K562 (cell line): ENCODE results near the gene CHAD. TPM values are rescaled to one million over a fixed set of nuclear protein-coding genes. Genes with fewer than 3 reads are reported as not detected.

Source experiments
- ATAC-seq: fragments of 200-7000 bp; cut with Tn5 transposase; 3 replicates; pipeline ENCODE4 v1.9.1; 2020; ENCODE audit warnings: moderate library complexity
- BruUV-seq: library from RNA; stranded (reverse); fragments of 400-500 nt; replicated peaks from 2 replicates; lab custom pipeline; 2021; lab: Mats Ljungman, UMichigan
- CTCF ChIA-PET: fragments of 300-600 bp; formaldehyde crosslinking; extraction: SDS; loops from one replicate; lab custom pipeline; 2021; ENCODE audit warnings: low intra/inter-chr PET ratio; lab: Yijun Ruan, JAX
- POLR2A ChIA-PET: fragments of 300-600, 350-650 bp; sonication (Branson Sonifier 250); formaldehyde crosslinking; extraction: SDS; loops from one replicate; lab custom pipeline; 2021; ENCODE audit warnings: antibody characterized with exemption, inconsistent platforms; lab: Yijun Ruan, JAX
- DNase-seq, 4 experiments: peaks; one replicate each; pipeline versions ENCODE4 v3.0.0 to v3.0.0-alpha.2; 2011 to 2018; ENCODE audit warnings: low spot score in 3 of 4, mixed read lengths in 3 of 4; ENCODE audit errors: extremely low read depth in 1 of 4
- FAIRE-seq: peaks from 2 replicates; lab custom pipeline; 2011; peaks lifted over from hg19 to GRCh38; lab: Jason Lieb, UNC
- H2AFZ ChIP-seq: 2 replicates; pipeline ENCODE4 v1.6.0; 2011; ENCODE audit warnings: low read depth, low read length, control low read depth, inconsistent platforms
- H3K27ac ChIP-seq: fragments of 200-600 bp; 3 replicates; pipeline ENCODE4 v1.8.0; 2011; ENCODE audit warnings: low read depth, mild to moderate bottlenecking, control low read depth, inconsistent platforms, low read length, moderate library complexity, mixed read lengths; ENCODE audit errors: extremely low read depth
- H3K27me3 ChIP-seq, 2 experiments: fragments of 300-600 bp in 1 of 2; 2 replicates in 1 of 2; 3 replicates in 1 of 2; pipeline versions ENCODE4 v1.6.0 to v1.8.0; 2011; ENCODE audit warnings: inconsistent platforms in 2 of 2, low read length in 2 of 2, mild to moderate bottlenecking in 1 of 2, mixed read lengths in 1 of 2, moderate library complexity in 1 of 2; ENCODE audit not compliant: control insufficient read depth in 2 of 2, insufficient read depth in 2 of 2
- H3K36me3 ChIP-seq: fragments of 300-600 bp; 3 replicates; pipeline ENCODE4 v1.8.0; 2011; ENCODE audit warnings: mild to moderate bottlenecking, low read length, inconsistent platforms; ENCODE audit not compliant: control insufficient read depth, insufficient read depth
- H3K4me1 ChIP-seq, 2 experiments: fragments of 200-600 bp in 1 of 2; replicated peaks in 1 of 2; 2 replicates in 1 of 2; 3 replicates in 1 of 2; pipeline versions ENCODE4 v1.5.1 to v1.8.0; 2011; ENCODE audit warnings: inconsistent platforms in 2 of 2, low read length in 2 of 2, mild to moderate bottlenecking in 1 of 2, mixed read lengths in 1 of 2, moderate library complexity in 1 of 2; ENCODE audit not compliant: control insufficient read depth in 2 of 2, insufficient read depth in 2 of 2
- H3K4me2 ChIP-seq: 2 replicates; pipeline ENCODE4 v1.6.1; 2011; ENCODE audit warnings: low read length, control low read depth, inconsistent platforms, mixed read lengths; ENCODE audit not compliant: insufficient read depth
- H3K4me3 ChIP-seq: fragments of 200-600 bp; sonication (generic), shearing (Covaris generic); 2 replicates; pipeline ENCODE4 v1.5.1; 2016; ENCODE audit warnings: control low read depth, inconsistent platforms
- H3K79me2 ChIP-seq: fragments of 200-600 bp; 3 replicates; pipeline ENCODE4 v1.8.0; 2011; ENCODE audit warnings: low read length, inconsistent platforms; ENCODE audit not compliant: control insufficient read depth, insufficient read depth
- H3K9ac ChIP-seq, 2 experiments: 2 replicates each; pipeline versions ENCODE4 v1.6.0 to v1.6.1; 2011; ENCODE audit warnings: low read depth in 2 of 2, low read length in 2 of 2, control low read depth in 1 of 2, inconsistent platforms in 1 of 2, mild to moderate bottlenecking in 1 of 2, mixed read lengths in 1 of 2; ENCODE audit not compliant: insufficient read depth in 1 of 2
- H3K9me1 ChIP-seq: one replicate; pipeline ENCODE4 v1.6.0; 2011; ENCODE audit warnings: inconsistent platforms, mild to moderate bottlenecking, low read length, moderate library complexity; ENCODE audit not compliant: control insufficient read depth, insufficient read depth
- H3K9me3 ChIP-seq: replicated peaks from 2 replicates; pipeline ENCODE4 v1.5.1; 2011; ENCODE audit warnings: low read depth, low read length, inconsistent platforms; ENCODE audit not compliant: control insufficient read depth, insufficient read depth
- H4K20me1 ChIP-seq: replicated peaks from 2 replicates; pipeline ENCODE4 v1.6.1; 2011; ENCODE audit warnings: low read length, inconsistent platforms, mixed read lengths; ENCODE audit not compliant: control insufficient read depth, insufficient read depth
- CEBPZ ChIP-seq: fragments of 150-350 bp; IDR thresholded peaks from 2 replicates; pipeline ENCODE4 v1.6.1; 2014; ENCODE audit warnings: low read depth, mild to moderate bottlenecking, low read length, borderline replicate concordance
- GATAD2B ChIP-seq: fragments of 450-650 bp; IDR thresholded peaks from 2 replicates; pipeline ENCODE4 v1.6.1; 2017; ENCODE audit warnings: mild to moderate bottlenecking, borderline replicate concordance
- GTF3C2 ChIP-seq: IDR thresholded peaks from 3 replicates; pipeline ENCODE4 v1.6.1; 2011; ENCODE audit warnings: borderline replicate concordance, mild to moderate bottlenecking, moderate library complexity; ENCODE audit not compliant: insufficient read length; ENCODE audit errors: extremely low read depth
- HIVEP1 ChIP-seq: fragments of 250-450 bp; sonication (Bioruptor Pico); IDR thresholded peaks from 2 replicates; pipeline ENCODE4 v1.4.0; 2020; ENCODE audit warnings: mild to moderate bottlenecking
- KAT7 ChIP-seq: sonication (generic); formaldehyde crosslinking; IDR thresholded peaks from 2 replicates; pipeline ENCODE4 v1.8.0; 2022; ENCODE audit warnings: missing genetic modification reagents, mild to moderate bottlenecking, borderline replicate concordance
- MLLT1 ChIP-seq, 2 experiments: fragments of 450-650 bp; IDR thresholded peaks; 2 replicates each; pipeline ENCODE4 v1.6.1; 2016
- OTX1 ChIP-seq: fragments of 450-650 bp; formaldehyde crosslinking; IDR thresholded peaks from 2 replicates; pipeline ENCODE4 v1.4.0; 2022; ENCODE audit warnings: mild to moderate bottlenecking
- PHF20 ChIP-seq: fragments of 450-650 bp; IDR thresholded peaks from 2 replicates; pipeline ENCODE4 v1.6.1; 2018; ENCODE audit not compliant: partially characterized antibody
- TCF7 ChIP-seq: sonication (generic); IDR thresholded peaks from 2 replicates; pipeline ENCODE4 v1.6.1; 2016; ENCODE audit warnings: antibody characterized with exemption, borderline replicate concordance
- ZNF253 ChIP-seq: fragments of 250-450 bp; sonication (Bioruptor Pico); conservative IDR thresholded peaks from 2 replicates; pipeline ENCODE4 v1.6.1; 2021; ENCODE audit warnings: mild to moderate bottlenecking
- WGBS: fragments of 100-300 bp; shearing (Covaris generic); methylation state at CpG from one replicate; pipeline ENCODE4 v1.1.6; 2016; ENCODE audit warnings: low coverage, mixed read lengths; ENCODE audit not compliant: insufficient coverage; ENCODE audit errors: missing lambda C conversion rate; 5-methylcytosine and 5-hydroxymethylcytosine counted together
- in situ Hi-C: fragments of 300-500 bp; cut with MboI; formaldehyde crosslinking; loops from 4 replicates; pipeline ENCODE4 v1.15.0; 2018; ENCODE audit warnings: inconsistent platforms, mixed read lengths
- intact Hi-C: fragments of 100-400 bp; cut with micrococcal nuclease; formaldehyde crosslinking; loops from 2 replicates; pipeline ENCODE4 v1.14.2; 2022
- polyA plus RNA-seq, 8 experiments: library from polyadenylated mRNA; depleted of rRNA in 4 of 8; stranded (reverse) in 5 of 8; unstranded in 3 of 8; fragments of >200 nt; fragmentation: Nextera tagmentation in 2 of 8; fragmentation: Illumina TruSeq in 1 of 8; extraction: Ambion mirVana in 2 of 8; extraction: Trizol in 1 of 8; gene quantifications; 2 replicates each; pipeline versions ENCODE4 v1.2.1 to v1.2.3, GENCODE V29; 2011 to 2014; ENCODE audit warnings: inconsistent platforms in 1 of 8, missing spikeins in 1 of 8
- total RNA-seq, 7 experiments: library from RNA; depleted of rRNA in 6 of 7; stranded (reverse); fragments of >200 nt in 6 of 7; fragmentation: Illumina TruSeq in 2 of 7; extraction: Trizol in 2 of 7; gene quantifications; 2 replicates each; pipeline versions ENCODE4 v1.2.1 to v1.2.3, GENCODE V29; 2011 to 2021; ENCODE audit warnings: low replicate concordance in 1 of 7
- TF ChIP-seq, protein P1 (sequence below): fragments of 250-450 bp; sonication (Bioruptor Pico); IDR thresholded peaks from 2 replicates; pipeline ENCODE4 v1.4.0; 2020; ENCODE audit warnings: mild to moderate bottlenecking, moderate library complexity, borderline replicate concordance

The CHAD gene
- total and polyA plus RNA-seq, 9 of the 15 experiments (the other 6 are each of a cell fraction or from before 2014, with no cell fraction given) = not detected

DNA sequence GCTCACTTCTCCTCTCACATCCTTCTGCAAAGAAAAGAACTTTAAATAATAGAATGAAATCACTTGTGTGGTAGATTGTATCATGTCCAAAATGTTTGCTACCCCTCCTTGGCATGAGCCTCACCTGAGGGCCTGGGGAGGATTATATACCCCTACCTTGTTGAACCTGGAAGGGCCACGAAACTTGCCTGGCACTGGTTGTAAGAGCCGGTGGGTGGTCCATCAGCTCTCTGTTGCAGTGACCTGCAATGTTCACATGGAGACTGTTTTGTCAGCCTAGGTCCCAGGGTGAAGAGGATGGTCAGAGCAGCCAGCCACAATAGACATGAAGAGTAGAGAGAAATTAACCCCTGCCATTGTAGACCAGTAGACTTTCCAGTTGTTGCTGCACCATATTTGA lies 20.2 kb upstream of the CHAD start:
- Histone ChIP-seq H3K27me3 (no peaks in the 10 kb centered on the region), H3K4me1 (no peaks in the 10 kb centered on the region; a peak in 2 of 5 replicates), H2AFZ (no peak overlapping the region), H3K4me2 (no peak overlapping the region), H4K20me1 (no peaks in the 10 kb centered on the region), H3K9ac (no peak overlapping the region), H3K9me1 (no peaks in the 10 kb centered on the region), H3K79me2 (no peaks in the 10 kb centered on the region), H3K4me3 (no peak overlapping the region), H3K27ac (no peak overlapping the region), H3K9me3 (no peaks in the 10 kb centered on the region), H3K36me3 (peaks cover 16% of the 10 kb centered on the region; the same call in 1 of the 3 replicates)
- no TSS peak for BruUV-seq
- CTCF ChIA-PET = no interaction called here
- FAIRE-seq (no peak), DNase-seq (no peak), ATAC-seq (no peak)
- WGBS = 39% methylated on average over 2 of the region's 2 CpGs
- POLR2A ChIA-PET = interaction anchor here (0.7 kb wide), 1 partner anchor 19 kb away, joined by 3 read pairs; no protein-coding TSS in a partner anchor
- in situ Hi-C loops = loop anchor here (5.0 kb wide), 2 partner anchors 133 to 188 kb away; no protein-coding TSS in a partner anchor
- intact Hi-C loops = no loop called here
- TF ChIP-seq KAT7 = no peak
- TF ChIP-seq HIVEP1 (CRISPR knock-in tag) = no peak
- TF ChIP-seq TCF7 = no peak
- TF ChIP-seq CEBPZ = no peak
- TF ChIP-seq GTF3C2 = no peak
- no peak for TF ChIP-seq GATAD2B
- TF ChIP-seq OTX1 = no peak
- no peak for TF ChIP-seq PHF20
- TF ChIP-seq, protein P1, sequence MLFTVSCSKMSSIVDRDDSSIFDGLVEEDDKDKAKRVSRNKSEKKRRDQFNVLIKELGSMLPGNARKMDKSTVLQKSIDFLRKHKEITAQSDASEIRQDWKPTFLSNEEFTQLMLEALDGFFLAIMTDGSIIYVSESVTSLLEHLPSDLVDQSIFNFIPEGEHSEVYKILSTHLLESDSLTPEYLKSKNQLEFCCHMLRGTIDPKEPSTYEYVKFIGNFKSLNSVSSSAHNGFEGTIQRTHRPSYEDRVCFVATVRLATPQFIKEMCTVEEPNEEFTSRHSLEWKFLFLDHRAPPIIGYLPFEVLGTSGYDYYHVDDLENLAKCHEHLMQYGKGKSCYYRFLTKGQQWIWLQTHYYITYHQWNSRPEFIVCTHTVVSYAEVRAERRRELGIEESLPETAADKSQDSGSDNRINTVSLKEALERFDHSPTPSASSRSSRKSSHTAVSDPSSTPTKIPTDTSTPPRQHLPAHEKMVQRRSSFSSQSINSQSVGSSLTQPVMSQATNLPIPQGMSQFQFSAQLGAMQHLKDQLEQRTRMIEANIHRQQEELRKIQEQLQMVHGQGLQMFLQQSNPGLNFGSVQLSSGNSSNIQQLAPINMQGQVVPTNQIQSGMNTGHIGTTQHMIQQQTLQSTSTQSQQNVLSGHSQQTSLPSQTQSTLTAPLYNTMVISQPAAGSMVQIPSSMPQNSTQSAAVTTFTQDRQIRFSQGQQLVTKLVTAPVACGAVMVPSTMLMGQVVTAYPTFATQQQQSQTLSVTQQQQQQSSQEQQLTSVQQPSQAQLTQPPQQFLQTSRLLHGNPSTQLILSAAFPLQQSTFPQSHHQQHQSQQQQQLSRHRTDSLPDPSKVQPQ (CRISPR knock-in tag) = no peak
- TF ChIP-seq ZNF253 (CRISPR knock-in tag) = no peak
- no peak for TF ChIP-seq MLLT1 (IDR thresholded peaks at IDR 0.05)
